GM06990 (cell line): ENCODE data around the gene NOP16.

Source experiments
- DNase-seq: peaks from one replicate; pipeline ENCODE4 v3.0.0-alpha.2; 2011; ENCODE audit not compliant: insufficient read length; ENCODE audit errors: extremely low read depth
- H3K27me3 ChIP-seq: replicated peaks from 2 replicates; pipeline ENCODE4 v1.6.0; 2011; ENCODE audit warnings: low read length; ENCODE audit not compliant: control insufficient read depth, insufficient read depth
- H3K36me3 ChIP-seq: 2 replicates; pipeline ENCODE4 v1.5.1; 2011; ENCODE audit warnings: low read length; ENCODE audit not compliant: control insufficient read depth, insufficient read depth
- H3K4me3 ChIP-seq: replicated peaks from 2 replicates; pipeline ENCODE4 v1.5.1; 2011; ENCODE audit warnings: low read depth, mild to moderate bottlenecking, control low read depth, low read length
- TF ChIP-seq, protein P1 (sequence below): IDR thresholded peaks from 2 replicates; pipeline ENCODE4 v1.5.1; 2011; ENCODE audit warnings: low read length, control low read depth, mild to moderate bottlenecking, inconsistent platforms; ENCODE audit not compliant: insufficient read depth, poor library complexity, severe bottlenecking

The NOP16 gene

DNA sequence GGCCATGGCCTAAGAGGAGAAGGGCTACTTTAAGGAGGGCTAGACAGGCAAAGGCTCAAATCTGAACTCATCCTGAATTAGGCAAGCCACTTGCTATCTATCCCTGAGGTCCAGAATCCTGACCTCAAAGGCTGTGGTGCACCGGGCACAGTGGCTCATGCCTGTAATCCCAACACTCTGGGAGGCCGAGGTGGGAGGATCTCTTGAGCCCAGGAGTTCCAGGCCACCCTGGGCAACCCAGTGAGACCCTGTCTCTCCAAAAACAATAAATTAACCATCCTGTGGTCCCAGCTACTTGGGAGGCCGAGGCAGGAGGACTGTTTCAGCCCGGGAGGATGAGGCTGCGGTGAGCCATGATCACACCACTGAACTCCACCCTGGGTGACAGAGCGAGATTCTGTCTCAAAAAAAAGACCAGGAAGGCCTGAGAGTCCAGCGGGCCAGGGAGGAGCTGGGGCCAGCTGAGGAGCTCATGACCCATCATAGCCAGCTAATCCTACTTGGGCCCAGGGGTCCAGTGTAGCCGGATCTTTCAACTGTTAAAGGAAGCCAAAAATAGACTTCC is 4.0 kb downstream of the NOP16 start:
- H3K4me3 ChIP-seq, result no peak overlapping the region
- TF ChIP-seq, protein P1, sequence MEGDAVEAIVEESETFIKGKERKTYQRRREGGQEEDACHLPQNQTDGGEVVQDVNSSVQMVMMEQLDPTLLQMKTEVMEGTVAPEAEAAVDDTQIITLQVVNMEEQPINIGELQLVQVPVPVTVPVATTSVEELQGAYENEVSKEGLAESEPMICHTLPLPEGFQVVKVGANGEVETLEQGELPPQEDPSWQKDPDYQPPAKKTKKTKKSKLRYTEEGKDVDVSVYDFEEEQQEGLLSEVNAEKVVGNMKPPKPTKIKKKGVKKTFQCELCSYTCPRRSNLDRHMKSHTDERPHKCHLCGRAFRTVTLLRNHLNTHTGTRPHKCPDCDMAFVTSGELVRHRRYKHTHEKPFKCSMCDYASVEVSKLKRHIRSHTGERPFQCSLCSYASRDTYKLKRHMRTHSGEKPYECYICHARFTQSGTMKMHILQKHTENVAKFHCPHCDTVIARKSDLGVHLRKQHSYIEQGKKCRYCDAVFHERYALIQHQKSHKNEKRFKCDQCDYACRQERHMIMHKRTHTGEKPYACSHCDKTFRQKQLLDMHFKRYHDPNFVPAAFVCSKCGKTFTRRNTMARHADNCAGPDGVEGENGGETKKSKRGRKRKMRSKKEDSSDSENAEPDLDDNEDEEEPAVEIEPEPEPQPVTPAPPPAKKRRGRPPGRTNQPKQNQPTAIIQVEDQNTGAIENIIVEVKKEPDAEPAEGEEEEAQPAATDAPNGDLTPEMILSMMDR, result no peak
- DNase-seq, result no peak
- no peaks in the 10 kb centered on the region for H3K27me3 ChIP-seq
- H3K36me3 ChIP-seq, result peaks cover 33% of the 10 kb centered on the region

DNA sequence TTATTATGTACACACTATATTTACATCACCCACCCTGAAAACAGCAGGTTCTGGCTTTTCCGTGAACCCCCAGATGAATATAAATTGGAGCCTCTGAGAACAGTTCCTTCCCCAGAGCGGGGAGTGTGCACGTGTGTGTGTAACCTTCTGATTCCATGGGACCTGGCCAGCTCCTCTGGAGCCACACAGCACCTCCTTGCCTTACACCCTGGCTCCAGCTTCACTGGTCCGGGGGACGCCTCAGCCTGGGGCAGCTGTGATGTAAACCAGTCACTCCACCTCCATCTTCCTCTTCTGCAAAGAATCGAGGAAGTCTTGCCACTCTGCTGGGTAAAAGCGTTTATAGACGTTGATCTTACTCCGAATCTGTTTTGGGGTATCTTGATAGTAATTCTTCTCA is 4.4 kb downstream of the NOP16 start:
- peaks cover 33% of the 10 kb centered on the region for H3K36me3 ChIP-seq

DNA sequence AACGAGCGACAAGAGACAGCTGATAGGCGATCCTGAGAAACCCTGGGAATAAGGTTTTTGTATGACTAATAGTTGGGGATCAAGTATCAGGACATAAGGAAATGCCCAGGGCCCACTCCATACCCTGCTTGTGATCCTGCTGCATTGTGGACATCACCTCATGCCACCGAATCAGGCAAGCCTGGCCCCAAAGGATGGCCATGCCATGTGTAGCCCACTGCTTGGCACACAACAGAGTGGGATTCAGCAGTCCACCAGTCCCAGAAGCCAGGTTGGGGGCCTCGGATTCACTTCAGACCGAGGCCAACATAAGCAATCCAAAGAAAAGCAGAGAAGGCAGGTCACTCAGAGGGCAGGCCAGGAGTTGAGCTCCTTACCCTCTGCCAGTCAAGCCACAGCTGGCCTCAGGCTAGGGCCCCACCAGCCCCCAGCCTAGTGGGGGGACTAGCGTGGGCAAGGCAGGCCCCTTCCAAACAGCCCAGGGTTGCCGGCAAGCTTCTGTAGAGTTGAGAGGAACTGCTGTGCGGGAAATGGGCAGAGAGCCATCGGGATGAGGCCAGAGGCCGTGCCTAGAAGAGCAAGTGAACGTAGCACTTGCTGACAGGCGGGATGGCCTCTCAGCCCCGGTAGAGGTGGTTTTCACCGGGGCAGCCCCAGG is 5.0 kb downstream of the NOP16 start:
- H3K4me3 ChIP-seq, result no peak overlapping the region
- DNase-seq, result no peak
- no peaks in the 10 kb centered on the region for H3K27me3 ChIP-seq
- TF ChIP-seq, protein P1, result no peak
- H3K36me3 ChIP-seq, result peaks cover 33% of the 10 kb centered on the region

More for the DNA sequence above, 4.4 kb downstream of the NOP16 start:
- Histone ChIP-seq H3K4me3 (no peak overlapping the region), H3K27me3 (no peaks in the 10 kb centered on the region)
- no peak for DNase-seq
- TF ChIP-seq, protein P1, result no peak

DNA sequence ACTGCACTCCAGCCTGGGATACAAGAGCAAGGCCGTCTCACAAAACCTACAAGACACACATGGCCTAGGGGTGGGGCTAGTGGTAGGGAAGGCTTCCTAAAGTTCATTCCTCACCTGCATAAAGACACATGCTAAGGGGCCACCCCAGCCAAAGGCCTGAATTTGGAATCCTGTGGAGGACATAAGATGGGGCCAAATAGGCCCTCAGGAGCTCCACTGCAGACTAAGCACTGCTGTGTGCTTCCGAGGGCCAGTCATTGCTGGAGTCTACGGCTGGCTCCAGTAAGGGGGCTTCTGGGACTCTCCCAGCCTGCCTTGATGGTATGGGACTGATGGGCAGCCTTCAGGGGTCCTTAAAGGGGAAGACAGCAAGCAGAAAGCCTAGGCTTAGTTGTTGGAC is 5.7 kb downstream of the NOP16 start:
- Histone ChIP-seq H3K4me3 (no peak overlapping the region), H3K27me3 (no peaks in the 10 kb centered on the region), H3K36me3 (peaks cover 33% of the 10 kb centered on the region)
- DNase-seq, result no peak
- TF ChIP-seq, protein P1, result no peak

DNA sequence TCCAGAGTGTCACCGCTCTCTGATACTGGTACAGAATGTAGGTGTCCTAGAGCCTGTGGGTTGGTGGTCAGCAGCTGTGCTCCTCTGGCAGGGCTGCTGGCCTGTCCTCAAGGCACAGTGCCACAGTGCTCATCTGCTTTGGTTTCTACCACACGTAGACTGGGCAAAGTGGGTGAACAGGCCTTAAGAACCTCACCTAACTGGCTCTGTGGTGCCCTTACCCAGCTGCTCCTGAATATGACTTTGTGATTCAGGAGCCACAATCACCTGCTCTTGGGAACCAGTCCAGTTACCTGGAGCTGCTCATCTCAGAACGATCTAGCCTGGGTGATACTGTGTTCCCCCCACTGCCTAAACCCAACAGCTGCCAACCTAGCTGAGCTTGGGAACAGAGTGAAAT is 6.4 kb downstream of the NOP16 start:
- DNase-seq, result no peak
- no peaks in the 10 kb centered on the region for H3K27me3 ChIP-seq
- no peak overlapping the region for H3K4me3 ChIP-seq
- H3K36me3 ChIP-seq, result peaks cover 33% of the 10 kb centered on the region
- TF ChIP-seq, protein P1, result no peak
